Tibial artery (tissue), 4 donors: ENCODE data around the gene RSL1D1.
A peak's percentile ranks its signal among the peaks of the same experiment; 100 is the strongest.

Source experiments
- DNase-seq, 2 donors: peaks; one replicate each; pipeline ENCODE4 v3.0.0-alpha.2; 2019
- H3K27ac ChIP-seq, 2 donors: fragments of 200-600 bp; sonication (generic) in 1 of 2; 1 replicate in 1 of 2; 2 replicates in 1 of 2; pipeline ENCODE4 v1.5.1; 2018 to 2019; ENCODE audit warnings: mild to moderate bottlenecking in 1 of 2
- H3K27me3 ChIP-seq, 2 donors: fragments of 200-600 bp; sonication (generic) in 1 of 2; one replicate each; pipeline versions ENCODE4 v1.5.1 to v1.6.0; 2016 to 2019
- H3K36me3 ChIP-seq, 3 donors: fragments of 200-600 bp; sonication (generic) in 2 of 3; one replicate each; pipeline ENCODE4 v1.5.1; 2016 to 2019; ENCODE audit warnings: mild to moderate bottlenecking in 2 of 3
- H3K4me1 ChIP-seq, 4 donors: fragments of 200-600 bp; sonication (generic) in 2 of 4; 1 replicate in 3 of 4; 2 replicates in 1 of 4; pipeline ENCODE4 v1.5.1; 2016 to 2019
- H3K4me3 ChIP-seq, 2 donors: fragments of 200-600 bp; sonication (generic) in 1 of 2; 1 replicate in 1 of 2; 2 replicates in 1 of 2; pipeline ENCODE4 v1.5.1; 2018 to 2019; ENCODE audit warnings: mild to moderate bottlenecking in 2 of 2
- H3K9me3 ChIP-seq, 3 donors: fragments of 200-600 bp; sonication (generic) in 1 of 3; one replicate each; pipeline ENCODE4 v1.5.1; 2016 to 2019
- intact Hi-C: fragments of 100-400 bp; cut with DNase I; formaldehyde crosslinking; loops from one replicate; pipeline ENCODE4 v1.15.0; 2023; ENCODE audit warnings: low total_unique reads
- TF ChIP-seq, protein P1 (sequence below), 2 experiments: fragments of 200-600 bp in 1 of 2; fragments of 450-650 bp in 1 of 2; IDR thresholded peaks; one replicate each; pipeline ENCODE4 v1.5.1; 2017 to 2019; ENCODE audit warnings: antibody characterized with exemption in 2 of 2, mild to moderate bottlenecking in 1 of 2, moderate library complexity in 1 of 2

The RSL1D1 gene

DNA sequence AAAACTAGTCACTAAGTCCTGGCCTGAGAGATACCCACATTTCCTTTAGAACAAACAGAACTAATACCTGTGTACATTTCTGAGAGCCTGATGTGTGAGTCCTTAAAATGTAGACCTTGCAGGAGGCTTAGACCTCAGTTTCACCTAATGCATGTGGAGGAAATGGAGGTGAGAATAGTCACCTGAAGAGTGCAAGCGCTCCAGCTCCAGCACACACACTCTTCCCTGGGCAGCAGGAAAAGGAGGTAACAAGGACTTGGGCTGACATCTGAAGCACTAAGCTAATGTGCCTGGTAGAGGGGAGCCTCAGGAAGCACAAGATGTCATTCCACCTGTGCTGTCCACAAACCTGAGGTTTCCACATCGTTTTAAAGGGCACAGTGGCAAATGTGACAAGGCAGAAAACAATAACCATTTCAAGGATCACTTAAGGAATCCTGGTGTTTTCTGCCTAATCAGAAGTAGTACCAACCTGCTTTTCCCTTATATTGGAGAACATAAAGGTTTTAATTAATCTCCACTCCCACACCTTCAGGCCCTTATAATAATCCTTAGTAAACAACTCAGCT, 17.2 kb upstream of the RSL1D1 start:
- no peak overlapping the region for H3K27ac ChIP-seq
- H3K4me1 ChIP-seq = peaks cover 0 to 65% (median 15%) of the 10 kb centered on the region in 4 donors
- no peaks in the 10 kb centered on the region for H3K9me3 ChIP-seq
- intact Hi-C loops = no loop called here
- H3K4me3 ChIP-seq = no peak overlapping the region
- TF ChIP-seq, protein P1, sequence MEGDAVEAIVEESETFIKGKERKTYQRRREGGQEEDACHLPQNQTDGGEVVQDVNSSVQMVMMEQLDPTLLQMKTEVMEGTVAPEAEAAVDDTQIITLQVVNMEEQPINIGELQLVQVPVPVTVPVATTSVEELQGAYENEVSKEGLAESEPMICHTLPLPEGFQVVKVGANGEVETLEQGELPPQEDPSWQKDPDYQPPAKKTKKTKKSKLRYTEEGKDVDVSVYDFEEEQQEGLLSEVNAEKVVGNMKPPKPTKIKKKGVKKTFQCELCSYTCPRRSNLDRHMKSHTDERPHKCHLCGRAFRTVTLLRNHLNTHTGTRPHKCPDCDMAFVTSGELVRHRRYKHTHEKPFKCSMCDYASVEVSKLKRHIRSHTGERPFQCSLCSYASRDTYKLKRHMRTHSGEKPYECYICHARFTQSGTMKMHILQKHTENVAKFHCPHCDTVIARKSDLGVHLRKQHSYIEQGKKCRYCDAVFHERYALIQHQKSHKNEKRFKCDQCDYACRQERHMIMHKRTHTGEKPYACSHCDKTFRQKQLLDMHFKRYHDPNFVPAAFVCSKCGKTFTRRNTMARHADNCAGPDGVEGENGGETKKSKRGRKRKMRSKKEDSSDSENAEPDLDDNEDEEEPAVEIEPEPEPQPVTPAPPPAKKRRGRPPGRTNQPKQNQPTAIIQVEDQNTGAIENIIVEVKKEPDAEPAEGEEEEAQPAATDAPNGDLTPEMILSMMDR (IDR thresholded peaks at IDR 0.05) = no peak
- no peak for DNase-seq
- H3K27me3 ChIP-seq = no peaks in the 10 kb centered on the region
- H3K36me3 ChIP-seq = peaks cover 0 to 25% (median 19%) of the 10 kb centered on the region in 3 donors

DNA sequence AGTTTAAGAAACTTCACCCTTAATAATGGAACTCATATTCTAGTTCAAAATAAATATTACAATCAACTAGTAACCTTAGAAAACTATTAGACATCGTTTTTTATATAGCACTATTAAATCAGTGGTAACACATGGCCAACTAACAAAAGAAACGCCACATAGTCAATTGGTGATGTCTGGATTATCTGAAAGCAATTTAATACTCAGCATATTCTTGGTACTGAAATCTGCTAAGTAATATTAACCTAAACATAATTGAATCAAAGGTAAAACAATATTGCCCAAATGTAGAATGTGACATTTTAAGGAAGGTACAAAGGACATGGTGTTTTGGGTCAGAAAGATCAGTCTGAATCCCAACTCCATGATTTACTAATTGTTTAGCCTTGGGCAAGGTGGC, 11.1 kb upstream of the RSL1D1 start:
- Histone ChIP-seq H3K9me3 (no peaks in the 10 kb centered on the region), H3K4me3 (no peak overlapping the region), H3K36me3 (no peaks in the 10 kb centered on the region), H3K27ac (no peak overlapping the region), H3K4me1 (peaks cover 0 to 35% (median 2%) of the 10 kb centered on the region in 4 donors), H3K27me3 (no peaks in the 10 kb centered on the region)
- DNase-seq = no peak
- intact Hi-C loops = no loop called here
- TF ChIP-seq, protein P1 (IDR thresholded peaks at IDR 0.05) = no peak

DNA sequence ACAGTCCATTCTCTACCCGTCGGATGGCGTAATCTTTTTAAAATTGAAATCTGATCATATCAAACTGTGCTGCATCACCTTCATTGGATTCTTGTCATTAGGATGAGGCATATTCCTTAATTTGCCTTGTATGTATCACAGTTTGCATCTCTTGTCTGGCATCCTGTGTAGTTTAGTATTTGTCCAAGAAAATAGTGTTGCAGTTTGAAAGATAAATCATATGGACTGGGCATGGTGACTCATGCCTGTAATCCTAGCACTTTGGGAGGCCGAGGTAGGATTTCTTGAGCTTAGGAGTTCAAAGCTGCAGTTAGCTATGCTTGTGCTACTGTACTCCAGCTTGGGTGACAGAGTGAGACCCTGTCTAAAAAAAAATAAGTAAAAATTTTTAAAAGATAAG, 5.8 kb upstream of the RSL1D1 start:
- intact Hi-C loops = loop anchor here (10.0 kb wide), 1 partner anchor 208 kb away; no protein-coding TSS in a partner anchor
- Histone ChIP-seq H3K27ac (no peak overlapping the region), H3K4me1 (peaks cover 0 to 25% (median 14%) of the 10 kb centered on the region in 4 donors), H3K4me3 (no peak overlapping the region), H3K36me3 (no peaks in the 10 kb centered on the region), H3K27me3 (no peaks in the 10 kb centered on the region), H3K9me3 (no peaks in the 10 kb centered on the region)
- DNase-seq = no peak
- TF ChIP-seq, protein P1 (IDR thresholded peaks at IDR 0.05) = no peak

DNA sequence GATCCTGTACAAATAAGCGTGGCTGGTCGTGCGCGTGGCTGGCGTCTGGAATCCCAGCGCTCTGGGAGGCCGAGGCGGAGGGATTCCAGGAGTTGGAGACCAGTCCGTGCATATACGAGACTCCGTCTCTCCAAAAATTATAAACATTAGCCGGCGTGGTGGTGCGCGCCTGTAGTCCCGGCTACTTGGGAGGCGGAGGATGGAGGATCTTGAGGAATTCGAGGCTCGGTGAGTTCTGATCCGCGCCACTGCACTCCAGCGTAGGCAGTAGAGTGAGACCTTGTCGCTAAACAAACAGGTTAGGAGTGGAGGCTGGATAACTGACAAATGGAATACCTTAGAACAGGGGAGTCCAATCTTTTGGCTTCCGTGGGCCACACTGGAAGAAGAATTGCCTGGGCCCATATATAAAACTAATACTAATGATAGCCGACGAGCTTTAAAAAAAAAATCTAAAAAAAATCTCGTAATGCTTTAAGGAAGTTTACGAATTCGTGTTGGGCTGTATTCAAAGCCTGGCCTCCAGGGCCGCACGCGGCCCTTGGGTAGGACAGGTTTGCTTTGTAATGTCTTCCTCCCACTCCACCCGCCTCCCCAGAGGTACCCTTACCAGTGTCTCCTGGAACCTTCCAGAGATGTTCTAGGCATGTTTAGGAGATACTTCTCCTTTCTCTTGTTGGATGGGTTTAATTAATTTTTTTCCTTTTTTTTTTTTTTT, 909 bp upstream of the RSL1D1 start:
- intact Hi-C loops = loop anchor here (10.0 kb wide), 1 partner anchor 213 kb away; no protein-coding TSS in a partner anchor
- Histone ChIP-seq H3K27ac (peak overlapping the region; percentile 88 to 89), H3K4me1 (peaks cover 0 to 51% (median 30%) of the 10 kb centered on the region in 4 donors), H3K4me3 (peak overlapping the region; percentile 89), H3K36me3 (peaks cover 17 to 20% (median 19%) of the 10 kb centered on the region in 3 donors), H3K9me3 (no peaks in the 10 kb centered on the region), H3K27me3 (no peaks in the 10 kb centered on the region)
- DNase-seq = no peak
- TF ChIP-seq, protein P1 (IDR thresholded peaks at IDR 0.05) = no peak

DNA sequence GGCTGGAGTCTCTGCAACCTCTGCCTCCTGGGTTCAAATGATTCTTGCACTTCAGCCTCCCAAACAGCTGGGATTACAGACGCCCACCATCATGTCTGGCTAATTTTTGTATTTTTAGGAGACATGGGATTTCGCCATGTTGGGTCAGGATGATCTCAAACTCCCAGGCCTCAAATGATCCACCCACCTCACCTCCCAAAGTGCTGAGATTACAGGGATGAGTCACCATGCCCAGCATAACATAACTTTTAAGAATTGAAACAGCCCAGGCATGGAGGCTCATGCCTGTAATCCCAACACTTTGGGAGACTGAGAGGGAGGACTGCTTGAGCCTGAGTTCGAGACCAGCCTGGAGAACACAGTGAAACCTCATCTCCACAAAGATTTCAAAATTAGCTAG, 2.5 kb downstream of the RSL1D1 start:
- H3K4me3 ChIP-seq = no peak overlapping the region
- no peak for DNase-seq
- no peaks in the 10 kb centered on the region for H3K27me3 ChIP-seq
- H3K27ac ChIP-seq = no peak overlapping the region
- intact Hi-C loops = loop anchor here (10.0 kb wide), 1 partner anchor 66 kb away; the partner anchor contains the start of gene GSPT1
- peaks cover 51 to 54% (median 51%) of the 10 kb centered on the region in 3 donors for H3K36me3 ChIP-seq
- H3K9me3 ChIP-seq = no peaks in the 10 kb centered on the region
- peaks cover 0 to 41% (median 22%) of the 10 kb centered on the region in 4 donors for H3K4me1 ChIP-seq
- TF ChIP-seq, protein P1 (IDR thresholded peaks at IDR 0.05) = no peak
